Cerebellar cortex (tissue), 1 donor: ENCODE data around the gene SNX33.
"Not testable (repeated sequence)": the region's sequence is repeated elsewhere in the genome, so short reads cannot be mapped to it uniquely, and the experiment has no call there.

ENCODE experiments used
- DNase-seq: peaks from one replicate; pipeline ENCODE4 v3.0.0-alpha.2; 2015; ENCODE audit warnings: low spot score

The SNX33 gene

DNA sequence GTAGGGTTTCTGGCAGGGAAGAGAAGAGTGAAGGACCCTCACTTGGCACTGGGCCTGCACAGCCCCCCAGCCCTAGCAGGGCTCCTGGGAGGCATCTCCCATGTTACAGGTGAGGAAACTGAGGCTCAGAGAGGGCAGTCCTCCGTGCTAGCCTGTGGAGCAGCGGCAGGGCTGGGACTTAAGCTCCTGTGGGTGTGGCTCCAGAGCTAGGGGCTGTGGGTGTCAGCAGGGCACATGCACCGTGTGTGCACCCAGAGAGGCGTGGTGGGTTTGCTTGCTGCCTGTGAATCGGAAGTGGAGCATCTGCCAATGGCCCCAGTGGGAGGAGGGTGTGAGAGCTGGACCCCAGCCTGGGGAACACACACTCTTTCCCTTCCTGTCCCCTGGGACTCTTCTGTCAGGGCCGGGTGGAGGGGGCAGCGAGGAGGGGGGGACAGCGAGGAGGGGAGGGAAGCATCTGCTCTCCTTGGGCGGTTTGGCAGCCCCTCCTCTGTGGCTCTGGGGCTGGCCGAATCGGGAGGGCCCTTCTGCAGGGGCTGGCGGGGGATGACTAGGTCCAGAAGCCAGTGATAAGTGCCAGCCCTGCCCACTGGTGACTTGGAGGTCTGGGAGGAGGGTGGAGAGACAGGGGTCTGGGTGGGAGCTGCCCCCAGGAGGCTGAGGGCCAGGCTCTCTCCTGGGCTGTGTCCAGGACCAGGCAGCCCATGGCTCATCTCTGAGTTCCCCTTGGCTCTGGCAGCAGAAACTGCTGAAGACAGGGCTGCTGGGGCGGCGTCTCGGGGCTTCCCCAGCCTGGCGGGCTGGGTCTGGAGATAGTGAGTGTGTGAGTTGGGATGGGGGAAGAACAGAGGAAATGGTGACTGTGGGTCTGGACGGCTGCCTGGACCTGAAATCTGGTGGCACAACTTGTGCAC, 52.5 kb downstream of the SNX33 start:
- DNase-seq, result not testable (repeated sequence)

GRCh38 chr15:75701071-75702003, 53.6 kb downstream of the SNX33 start:
- not testable (repeated sequence) for DNase-seq

GRCh38 chr15:75702436-75702835, 54.7 kb downstream of the SNX33 start:
- no peak for DNase-seq

GRCh38 chr15:75703440-75704262, 55.9 kb downstream of the SNX33 start:
- not testable (repeated sequence) for DNase-seq

GRCh38 chr15:75704263-75704615, 56.5 kb downstream of the SNX33 start:
- DNase-seq, result no peak

DNA sequence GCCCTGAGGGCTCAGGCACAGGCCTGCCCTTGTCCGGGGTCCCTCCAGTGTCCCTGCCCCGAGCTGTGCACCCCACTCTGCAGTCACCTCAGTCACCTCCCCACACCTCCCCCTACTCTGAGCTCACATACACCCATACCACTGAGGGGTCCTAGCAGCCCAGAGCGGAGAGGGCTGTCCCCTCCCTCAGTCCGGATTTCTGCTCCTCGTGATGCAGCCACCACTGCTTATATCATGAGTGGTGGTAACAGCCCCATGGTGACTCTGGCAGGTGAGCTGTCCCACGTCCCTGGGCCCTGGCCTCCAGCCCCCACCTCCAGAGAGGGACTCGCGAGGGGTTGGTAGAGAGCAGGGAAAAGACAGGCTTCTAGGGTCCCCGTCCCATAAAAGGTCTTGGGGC, 56.9 kb downstream of the SNX33 start:
- no peak for DNase-seq

- DNase-seq, result not testable (repeated sequence)
Measured at GRCh38 chr15:75705375-75705774, 57.7 kb downstream of the SNX33 start.

DNA sequence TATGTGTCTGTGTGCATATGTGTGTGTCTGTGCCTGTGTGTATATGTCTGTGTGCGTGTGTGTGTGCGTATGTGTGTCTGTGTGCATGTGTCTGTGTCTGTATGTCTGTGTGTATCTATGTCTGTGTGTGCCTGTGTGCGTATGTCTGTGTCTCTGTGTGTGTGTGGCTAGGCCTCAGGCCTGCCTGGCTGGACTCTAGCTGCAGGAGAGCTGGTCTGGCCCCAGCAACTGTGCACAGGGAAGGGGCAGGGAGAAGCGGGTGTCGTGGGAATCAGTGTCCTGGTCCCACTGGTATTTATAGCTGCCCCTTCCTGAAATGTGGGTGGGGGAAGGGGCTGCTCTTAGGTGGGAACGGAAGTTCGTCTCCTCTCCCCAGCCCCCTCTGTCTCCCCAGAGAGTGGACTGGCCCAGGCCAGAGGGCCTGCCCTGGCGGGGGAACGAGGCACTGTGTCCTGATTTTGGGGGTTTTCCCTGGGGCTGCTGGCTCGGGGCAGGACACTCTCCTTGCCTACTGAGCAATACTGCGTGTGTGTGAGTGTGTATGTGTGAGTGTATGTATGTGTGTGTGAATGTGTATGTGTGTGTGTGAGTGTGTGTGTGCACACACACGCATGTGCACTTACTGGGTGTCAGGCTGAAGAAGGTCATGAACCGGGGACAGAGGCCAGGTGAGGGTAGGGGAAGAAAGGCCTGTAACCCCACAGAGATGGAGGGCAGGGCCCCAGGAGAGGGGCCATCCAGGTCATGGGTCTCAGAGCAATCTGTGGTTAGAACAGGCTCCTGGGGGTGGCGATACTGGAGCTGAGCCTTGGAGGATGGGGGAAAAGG, 58.4 kb downstream of the SNX33 start:
- no peak for DNase-seq

- DNase-seq, result no peak
Measured at GRCh38 chr15:75706682-75706954, 58.9 kb downstream of the SNX33 start.

DNA sequence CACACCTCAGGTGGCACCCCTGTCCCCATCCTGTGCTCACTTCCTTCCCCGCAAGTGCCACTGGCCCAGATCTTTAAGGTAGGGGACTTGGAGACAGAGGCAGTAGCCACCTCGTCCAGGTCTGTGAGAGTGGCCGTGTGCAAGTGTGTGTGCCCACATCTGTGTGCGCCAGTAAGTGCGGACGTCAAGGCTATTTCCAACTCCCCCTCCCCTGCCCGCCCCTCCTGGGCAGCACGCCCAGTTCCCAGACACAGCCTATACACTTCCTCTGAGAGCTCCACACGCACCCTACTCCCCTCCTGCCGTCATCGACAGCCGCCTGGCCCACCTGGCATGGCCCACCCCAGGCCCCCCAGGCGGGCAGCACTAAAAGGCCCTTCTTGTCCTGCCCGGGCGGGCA, 61.7 kb downstream of the SNX33 start:
- DNase-seq, result not testable (repeated sequence)

- DNase-seq, result not testable (repeated sequence)
Measured at GRCh38 chr15:75710874-75711273, 63.2 kb downstream of the SNX33 start.

DNA sequence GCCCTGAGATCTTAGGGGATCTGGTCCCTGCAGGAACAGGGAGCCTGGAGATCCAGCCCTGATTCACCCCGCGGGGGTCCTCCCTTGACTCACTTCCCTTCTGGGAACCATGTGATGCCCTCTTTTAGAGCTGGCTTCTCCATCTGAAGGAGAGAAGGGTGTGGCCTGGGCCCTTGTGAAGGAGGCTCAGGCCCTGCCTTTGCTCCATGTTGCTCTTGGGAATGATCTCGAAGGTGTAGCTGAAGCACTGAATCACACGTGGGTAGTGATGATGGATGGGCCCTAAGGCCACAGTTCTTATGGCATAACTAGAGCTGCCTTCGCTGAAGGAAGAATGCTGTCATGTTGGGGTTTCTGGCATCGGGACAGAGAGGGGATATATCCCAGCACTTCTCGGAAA, 63.8 kb downstream of the SNX33 start:
- not testable (repeated sequence) for DNase-seq
